HG03575 (cell line): ENCODE measurements around the gene CENPP.
"Not testable (repeated sequence)": the region's sequence is repeated elsewhere in the genome, so short reads cannot be mapped to it uniquely, and the experiment has no call there.

ENCODE experiments used
- ATAC-seq: cut with Tn5 transposase; IDR thresholded peaks from one replicate; pipeline ENCODE4 v1.9.1; 2021; ENCODE audit not compliant: unreplicated experiment, insufficient number of reproducible peaks, low FRiP score; ENCODE audit errors: extremely low read depth

Gene CENPP

GRCh38 chr9:92615790-92616189 lies 290.0 kb downstream of the CENPP start:
- no peak for ATAC-seq

GRCh38 chr9:92616199-92616641 lies 290.5 kb downstream of the CENPP start:
- no peak for ATAC-seq

GRCh38 chr9:92616655-92617111 lies 290.9 kb downstream of the CENPP start:
- no peak for ATAC-seq

- no peak for ATAC-seq
Observed at GRCh38 chr9:92617195-92617813, 291.6 kb downstream of the CENPP start.

GRCh38 chr9:92617951-92618510 lies 292.3 kb downstream of the CENPP start:
- no peak for ATAC-seq

- ATAC-seq: no peak
Observed at GRCh38 chr9:92618633-92619225, 293.0 kb downstream of the CENPP start.

- ATAC-seq: no peak
Observed at GRCh38 chr9:92619601-92620300, 294.0 kb downstream of the CENPP start.

GRCh38 chr9:92620845-92621244 lies 295.1 kb downstream of the CENPP start:
- no peak for ATAC-seq

GRCh38 chr9:92623936-92624335 lies 298.2 kb downstream of the CENPP start:
- not testable (repeated sequence) for ATAC-seq

- no peak for ATAC-seq
Observed at GRCh38 chr9:92626484-92626883, 300.7 kb downstream of the CENPP start.

GRCh38 chr9:92627651-92628050 lies 301.9 kb downstream of the CENPP start:
- no peak for ATAC-seq

GRCh38 chr9:92631452-92632343 lies 305.9 kb downstream of the CENPP start:
- ATAC-seq: no peak

GRCh38 chr9:92632641-92633040 lies 306.9 kb downstream of the CENPP start:
- no peak for ATAC-seq

- no peak for ATAC-seq
Observed at GRCh38 chr9:92633614-92634278, 308.0 kb downstream of the CENPP start.

- no peak for ATAC-seq
Observed at GRCh38 chr9:92634712-92635605, 309.2 kb downstream of the CENPP start.

- ATAC-seq: no peak
Observed at GRCh38 chr9:92635760-92636159, 310.0 kb downstream of the CENPP start.

GRCh38 chr9:92636627-92637026 lies 310.9 kb downstream of the CENPP start:
- no peak for ATAC-seq

- ATAC-seq: no peak
Observed at GRCh38 chr9:92637326-92637725, 311.6 kb downstream of the CENPP start.
